Superior temporal gyrus (tissue), 1 donor: ENCODE results near the gene TP53RK.

Source experiments
- DNase-seq: peaks from one replicate; pipeline ENCODE4 v3.0.0-alpha.2; 2016; ENCODE audit errors: extremely low spot score

Gene TP53RK

GRCh38 chr20:46660487-46660886 lies 28.8 kb downstream of the TP53RK start:
- no peak for DNase-seq

GRCh38 chr20:46657618-46658017 lies 31.6 kb downstream of the TP53RK start:
- no peak for DNase-seq

GRCh38 chr20:46657137-46657536 lies 32.1 kb downstream of the TP53RK start:
- no peak for DNase-seq

- DNase-seq = no peak
Measured at GRCh38 chr20:46652699-46653098, 36.5 kb downstream of the TP53RK start.

- peak; percentile 56 for DNase-seq
Measured at GRCh38 chr20:46651091-46651962, 37.9 kb downstream of the TP53RK start, which contains the start of gene SLC13A3. Gene SLC13A3, minus strand, starts transcription at chr20:46651459. Its CDS starts 38 bp downstream, at chr20:46651421.

- DNase-seq = no peak
Measured at GRCh38 chr20:46650575-46651090, 38.6 kb downstream of the TP53RK start.

GRCh38 chr20:46649965-46650542 lies 39.2 kb downstream of the TP53RK start:
- no peak for DNase-seq

GRCh38 chr20:46649650-46649949 lies 39.6 kb downstream of the TP53RK start:
- DNase-seq = no peak

GRCh38 chr20:46648903-46649649 lies 40.2 kb downstream of the TP53RK start:
- peak; percentile 52 for DNase-seq

GRCh38 chr20:46647469-46647868 lies 41.8 kb downstream of the TP53RK start:
- DNase-seq = no peak

GRCh38 chr20:46646659-46647380 lies 42.4 kb downstream of the TP53RK start:
- DNase-seq = no peak

- no peak for DNase-seq
Measured at GRCh38 chr20:46646122-46646521, 43.1 kb downstream of the TP53RK start.

- DNase-seq = no peak
Measured at GRCh38 chr20:46644733-46645132, 44.5 kb downstream of the TP53RK start.

- no peak for DNase-seq
Measured at GRCh38 chr20:46644160-46644559, 45.1 kb downstream of the TP53RK start.

GRCh38 chr20:46642969-46643343 lies 46.3 kb downstream of the TP53RK start:
- no peak for DNase-seq

GRCh38 chr20:46642265-46642968 lies 46.8 kb downstream of the TP53RK start:
- DNase-seq = no peak

GRCh38 chr20:46641424-46641823 lies 47.8 kb downstream of the TP53RK start:
- no peak for DNase-seq

GRCh38 chr20:46640536-46641311 lies 48.5 kb downstream of the TP53RK start:
- no peak for DNase-seq

GRCh38 chr20:46640044-46640443 lies 49.2 kb downstream of the TP53RK start:
- no peak for DNase-seq

GRCh38 chr20:46639587-46639986 lies 49.7 kb downstream of the TP53RK start:
- no peak for DNase-seq
